Activated CD4-positive, alpha-beta T cell treated with anti-CD3 and anti-CD28 coated beads, Interleukin-2, amount 50 U/mL, for 4 hours (primary cell): ENCODE results near the gene STX7.

ENCODE experiments used
- DNase-seq, 2 experiments: peaks; one replicate each; pipeline ENCODE4 v3.0.0-alpha.2; 2020

STX7 gene

DNA sequence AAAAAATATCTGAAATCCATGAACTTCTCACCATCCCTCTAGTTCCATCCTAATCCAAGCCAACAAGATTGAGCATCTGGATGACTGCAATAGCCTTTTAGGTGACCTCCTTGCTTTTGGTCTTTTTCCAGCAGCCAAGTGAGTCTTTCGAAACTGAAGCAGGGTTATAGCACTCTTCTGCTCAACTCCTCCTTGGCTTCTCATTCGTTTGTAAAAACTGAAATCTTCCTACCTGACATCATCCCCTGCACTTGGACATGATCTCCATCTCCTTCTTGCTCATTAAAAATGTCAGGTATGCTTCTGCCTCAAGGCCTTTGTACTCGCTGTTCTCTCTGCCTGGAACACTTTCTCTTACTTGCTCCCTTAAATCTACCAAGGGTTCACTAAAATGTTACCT is 46.0 kb downstream of the STX7 start:
- no peak for DNase-seq

GRCh38 chr6:132465530-132466485 is 47.1 kb downstream of the STX7 start:
- no peak for DNase-seq

GRCh38 chr6:132464538-132465256 is 48.2 kb downstream of the STX7 start:
- DNase-seq: no peak

GRCh38 chr6:132461958-132462357 is 51.0 kb downstream of the STX7 start:
- DNase-seq: no peak

- DNase-seq: no peak
Measured at GRCh38 chr6:132459605-132459952, 53.3 kb downstream of the STX7 start.

DNA sequence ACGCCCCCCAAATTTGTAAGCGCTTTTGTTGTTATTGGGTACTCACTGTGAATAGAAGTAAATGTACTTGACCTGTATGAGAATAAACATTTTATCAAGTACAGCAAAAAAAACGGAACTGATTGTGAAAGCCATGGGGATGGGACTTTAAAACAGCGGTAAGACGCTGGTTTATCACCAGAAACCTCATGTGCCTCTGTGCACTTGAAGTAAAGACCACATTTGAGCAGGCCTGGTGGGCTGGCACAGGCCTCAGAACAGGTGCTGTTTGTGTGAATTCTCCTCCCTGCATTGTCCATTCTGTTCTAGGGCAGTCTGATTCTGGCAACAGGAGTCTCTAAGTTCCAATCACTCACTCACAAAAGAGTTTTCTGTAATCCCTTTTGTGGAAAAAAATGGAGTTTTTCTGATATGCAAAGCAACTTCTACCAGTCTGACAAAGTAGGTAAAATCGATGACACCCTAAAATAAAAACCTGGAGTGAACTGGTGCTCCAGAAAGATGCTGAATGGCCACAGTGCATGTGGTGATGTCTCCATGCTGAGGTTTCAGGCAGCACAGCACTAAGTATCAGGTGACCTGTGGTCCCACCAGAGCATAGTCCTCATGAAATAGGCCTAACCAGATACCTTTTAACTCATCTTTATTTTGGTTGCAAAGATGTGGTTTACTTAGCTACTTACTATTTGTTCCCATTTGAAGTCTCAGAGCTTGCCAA is 53.9 kb downstream of the STX7 start:
- no peak for DNase-seq

DNA sequence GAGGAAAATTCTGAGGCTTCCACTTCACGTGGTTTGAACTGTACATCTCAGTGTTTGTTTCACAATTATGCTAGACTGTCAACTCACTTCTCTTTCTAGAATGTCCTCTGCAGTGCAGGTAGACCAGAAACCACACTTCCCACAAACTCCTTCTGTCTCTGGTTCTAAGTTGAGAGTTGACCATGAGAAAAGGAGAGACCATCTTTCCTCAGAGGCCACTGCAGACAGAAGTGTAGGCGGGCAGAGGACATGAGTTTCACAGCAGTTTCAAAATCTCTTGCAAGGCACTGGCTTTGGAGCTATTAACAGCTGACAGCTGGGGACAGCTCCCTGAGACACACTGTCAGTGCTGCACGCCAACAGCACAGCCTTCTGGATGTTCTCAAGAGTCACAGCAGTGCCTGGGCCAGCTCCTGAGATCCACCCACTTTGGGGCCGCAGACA is 56.2 kb downstream of the STX7 start:
- no peak for DNase-seq

DNA sequence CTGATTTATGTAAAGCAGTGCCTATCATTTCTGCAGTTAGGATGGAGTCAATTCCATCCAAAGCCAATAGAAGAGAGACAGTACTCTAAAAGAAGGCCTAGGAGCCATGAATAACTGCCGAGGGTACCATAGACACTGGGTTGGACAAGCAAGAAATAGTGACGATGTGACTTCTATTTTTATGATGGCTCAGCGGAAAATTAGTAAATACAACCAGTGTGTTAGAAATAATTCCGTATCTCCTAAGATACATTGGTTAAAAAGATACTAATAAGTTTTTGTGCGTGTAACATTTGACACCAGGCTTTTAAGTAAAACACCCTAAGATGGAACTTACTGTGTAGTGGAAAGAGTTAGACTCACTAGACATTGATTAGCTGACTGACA is 66.1 kb downstream of the STX7 start:
- no peak for DNase-seq

DNA sequence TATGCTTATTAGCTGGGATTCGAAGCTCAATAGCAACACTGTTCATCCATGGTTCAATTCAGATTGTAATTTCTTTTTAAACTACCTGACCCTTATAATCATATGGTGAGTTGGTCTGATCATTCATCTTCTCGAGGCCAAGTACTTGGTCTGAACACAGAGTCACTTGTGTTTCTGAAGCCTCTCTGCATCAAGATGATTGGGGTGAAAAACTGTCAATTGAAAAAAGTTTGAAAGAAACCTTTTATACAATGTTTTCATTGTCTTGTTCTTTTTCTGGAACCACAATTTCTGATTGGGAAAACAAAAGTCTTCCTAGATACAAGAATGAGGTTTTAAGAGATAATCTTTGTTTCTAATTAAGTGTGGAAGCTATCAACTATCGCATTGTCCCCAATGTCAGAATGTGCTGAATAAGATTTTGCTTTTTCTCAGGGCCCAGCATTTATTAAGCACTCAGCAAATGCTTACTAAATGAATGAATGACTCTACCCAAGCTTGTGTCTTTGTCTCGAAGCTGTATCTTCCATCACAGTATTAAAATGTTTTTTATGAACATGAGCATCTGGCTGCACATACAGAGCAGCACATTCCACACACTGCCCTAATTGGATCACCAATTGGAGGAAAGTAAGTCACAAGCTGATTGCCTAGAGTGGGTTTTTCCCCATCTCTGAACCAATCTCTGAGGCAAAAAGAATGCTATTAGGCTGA is 66.6 kb downstream of the STX7 start:
- no peak for DNase-seq

DNA sequence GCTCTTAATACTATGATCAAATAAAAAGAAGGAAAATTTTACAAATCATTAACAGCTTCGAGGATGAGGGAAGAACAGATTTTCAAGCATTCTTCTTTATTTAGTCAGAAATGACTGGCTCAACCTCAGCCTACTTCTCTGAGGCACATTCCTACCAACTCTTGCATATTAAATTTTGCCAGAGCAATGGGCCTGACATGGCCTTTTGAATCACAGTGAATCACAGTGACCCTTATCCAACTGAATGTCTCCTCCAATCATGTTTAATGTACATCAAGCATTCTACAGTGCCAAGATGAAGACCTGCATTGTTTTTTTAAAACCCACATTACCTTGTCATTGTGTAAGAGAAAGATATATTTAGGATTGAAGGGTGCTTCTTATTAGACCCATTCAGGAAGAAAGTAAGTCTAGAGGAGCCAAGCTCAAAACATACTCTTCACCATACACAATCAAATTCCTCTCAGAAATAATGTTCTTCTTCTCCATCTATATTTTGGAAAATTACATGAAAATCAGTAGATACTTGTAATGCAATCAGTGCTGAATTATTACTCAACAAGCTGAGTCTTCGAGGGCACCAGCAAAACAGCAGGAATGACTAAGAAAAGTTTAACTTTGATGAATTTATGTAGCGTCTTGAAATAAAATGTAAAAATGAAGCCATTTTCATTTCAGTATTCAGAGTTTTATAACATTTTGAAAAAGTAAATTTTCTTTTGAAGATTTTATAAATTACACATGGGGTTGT is 67.5 kb downstream of the STX7 start:
- no peak for DNase-seq

GRCh38 chr6:132443206-132443605 is 69.7 kb downstream of the STX7 start:
- no peak for DNase-seq

DNA sequence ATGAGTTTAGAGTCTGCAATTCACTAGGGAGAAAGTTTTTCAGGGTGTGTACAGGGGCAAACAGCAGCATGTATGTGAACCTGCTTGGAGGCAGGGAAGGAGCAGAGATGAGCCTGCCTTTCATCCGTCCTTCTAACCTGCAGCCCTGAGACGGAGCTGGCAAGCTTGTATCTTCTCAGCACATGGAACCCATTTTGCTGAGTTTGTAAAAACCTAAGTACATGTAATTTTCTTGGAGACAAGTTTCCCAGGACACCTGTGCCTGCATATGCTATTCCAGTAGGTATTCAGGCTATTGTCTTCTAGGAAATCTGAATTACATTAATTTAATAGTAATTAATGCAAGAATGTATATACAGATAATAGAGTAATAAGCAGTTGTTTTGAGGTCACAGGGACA is 82.8 kb downstream of the STX7 start:
- DNase-seq: no peak

DNA sequence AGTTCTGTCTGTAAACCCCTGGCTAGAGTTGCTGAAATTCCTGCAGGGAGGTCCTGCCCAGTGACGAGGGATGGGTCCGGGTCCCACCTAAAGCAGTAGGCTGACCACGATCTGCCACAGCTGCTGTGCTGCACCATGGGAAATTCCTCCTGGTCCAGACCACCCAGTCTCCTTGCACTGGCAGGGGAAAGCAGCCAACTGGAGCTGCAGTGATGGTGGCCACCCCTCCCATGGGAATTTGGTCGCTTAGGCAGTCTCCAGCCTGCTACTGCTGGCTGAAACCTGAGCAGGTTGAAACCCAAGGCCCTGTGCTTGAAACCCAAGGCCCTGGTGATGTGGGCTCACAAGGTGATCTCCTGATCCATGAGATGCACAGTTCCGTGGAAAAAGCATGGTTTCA is 87.7 kb downstream of the STX7 start:
- DNase-seq: no peak

- no peak for DNase-seq
Measured at GRCh38 chr6:132423839-132424238, 89.1 kb downstream of the STX7 start.

DNA sequence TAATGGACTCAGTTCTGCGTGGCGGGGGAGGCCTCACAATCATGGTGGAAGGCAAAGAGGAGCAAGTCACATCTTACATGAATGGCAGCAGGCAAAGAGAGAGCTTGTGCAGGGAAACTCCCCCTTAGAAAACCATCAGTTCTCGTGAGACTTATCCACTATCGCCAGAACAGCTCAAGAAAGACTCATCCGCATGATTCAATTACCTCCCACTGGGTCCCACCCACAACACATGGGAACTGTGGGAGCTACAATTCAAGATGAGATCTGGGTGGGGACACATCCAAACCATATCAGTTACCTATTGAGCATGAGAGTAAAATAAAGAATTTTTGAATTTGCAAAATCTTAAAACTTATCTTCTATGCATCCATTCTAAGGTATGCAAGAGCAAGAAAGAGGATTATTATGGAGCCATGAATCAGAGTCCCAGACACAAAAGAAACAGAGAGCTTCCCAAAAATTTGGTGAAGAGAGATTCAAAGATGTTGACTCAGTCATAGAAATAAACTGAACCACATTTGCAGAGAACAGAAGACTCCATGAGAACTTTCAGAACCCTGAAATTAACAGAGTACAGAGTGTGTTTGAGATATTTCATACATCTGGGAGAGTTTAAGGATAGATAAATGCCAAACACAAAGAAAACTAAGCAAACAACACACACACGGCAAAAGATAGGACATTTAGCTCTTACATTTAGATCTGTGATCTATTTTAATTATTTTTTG is 94.5 kb downstream of the STX7 start:
- no peak for DNase-seq

DNA sequence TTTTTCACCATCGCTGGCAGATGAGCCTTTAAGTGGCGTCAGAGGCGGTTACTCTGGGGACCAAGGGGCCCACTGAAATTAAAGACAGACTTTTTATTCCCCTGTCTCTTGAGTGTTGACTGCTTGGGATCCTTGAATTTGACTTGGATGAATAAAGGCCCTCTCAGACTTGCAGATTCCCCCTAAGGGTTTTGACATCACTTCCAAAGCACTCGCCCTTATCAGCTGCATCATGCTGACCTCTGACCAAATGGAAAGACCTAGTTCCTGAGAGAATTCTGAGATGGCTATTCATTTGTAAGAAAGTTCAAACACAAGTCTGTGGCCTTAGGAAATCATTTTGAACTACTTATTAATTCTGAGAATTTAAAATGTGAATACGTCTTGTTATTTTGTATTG is 98.2 kb downstream of the STX7 start:
- no peak for DNase-seq

GRCh38 chr6:132414322-132414721 is 98.6 kb downstream of the STX7 start:
- no peak for DNase-seq

- no peak for DNase-seq
Measured at GRCh38 chr6:132413499-132413802, 99.5 kb downstream of the STX7 start.

GRCh38 chr6:132412656-132413498 is 100.0 kb downstream of the STX7 start:
- no peak for DNase-seq

GRCh38 chr6:132411296-132411695 is 101.6 kb downstream of the STX7 start:
- no peak for DNase-seq

DNA sequence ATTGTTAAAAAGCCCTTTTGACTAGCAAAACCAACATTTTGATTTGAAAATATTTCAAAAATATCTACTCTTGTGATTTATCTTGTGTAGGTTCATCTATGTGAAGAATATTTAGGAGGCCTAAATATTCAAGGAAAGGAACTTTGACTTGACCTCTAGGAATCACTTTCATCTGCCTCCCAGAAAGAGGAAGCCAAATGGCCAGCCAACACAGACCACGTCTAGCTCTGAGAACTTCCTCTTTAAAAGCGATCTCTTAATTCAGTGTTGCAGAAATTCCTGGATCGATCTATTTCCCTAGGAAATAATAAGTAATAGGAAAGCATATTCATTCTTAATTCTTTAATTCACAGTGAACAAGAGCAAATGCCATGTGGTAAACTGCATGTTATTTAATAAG is 102.1 kb downstream of the STX7 start:
- DNase-seq: no peak
